HFF-Myc (cell line): ENCODE results near the gene AFMID.

Experiments
- DNase-seq: peaks from one replicate; pipeline ENCODE4 v3.0.0-alpha.2; 2011; ENCODE audit warnings: low read depth; ENCODE audit errors: extremely low read depth
- H3K4me3 ChIP-seq: replicated peaks from 2 replicates; pipeline ENCODE4 v1.5.1; 2011; ENCODE audit warnings: low read depth, mild to moderate bottlenecking, control low read depth, low read length
- CTCF ChIP-seq: IDR thresholded peaks from 2 replicates; pipeline ENCODE4 v1.5.1; 2012; ENCODE audit warnings: mild to moderate bottlenecking, low read depth, low read length, control low read depth; ENCODE audit errors: missing control alignments

AFMID gene

GRCh38 chr17:78142119-78142861 is 44.9 kb upstream of the AFMID start:
- TF ChIP-seq CTCF, result no peak
- DNase-seq, result no peak
- no peak overlapping the region for H3K4me3 ChIP-seq

GRCh38 chr17:78143214-78144146 is 43.7 kb upstream of the AFMID start:
- no peak for DNase-seq
- no peak overlapping the region for H3K4me3 ChIP-seq
- TF ChIP-seq CTCF, result no peak

GRCh38 chr17:78144147-78144719 is 42.9 kb upstream of the AFMID start:
- no peak overlapping the region for H3K4me3 ChIP-seq
- peak; percentile 69 for DNase-seq
- no peak for TF ChIP-seq CTCF

GRCh38 chr17:78144736-78145641 is 42.2 kb upstream of the AFMID start:
- no peak for DNase-seq
- TF ChIP-seq CTCF, result no peak
- H3K4me3 ChIP-seq, result no peak overlapping the region

GRCh38 chr17:78146471-78146869 is 40.7 kb upstream of the AFMID start:
- no peak for DNase-seq
- no peak overlapping the region for H3K4me3 ChIP-seq
- no peak for TF ChIP-seq CTCF

GRCh38 chr17:78146881-78147280 is 40.3 kb upstream of the AFMID start:
- no peak for DNase-seq
- H3K4me3 ChIP-seq, result no peak overlapping the region
- TF ChIP-seq CTCF, result no peak
